Measurements from ENCODE around the gene ZNF695. TPM values are rescaled to one million over a fixed set of nuclear protein-coding genes. Genes with fewer than 3 reads are reported as not detected.

Gene ZNF695
- total RNA-seq = 2.0 and 4.4 TPM in 2 replicates

DNA sequence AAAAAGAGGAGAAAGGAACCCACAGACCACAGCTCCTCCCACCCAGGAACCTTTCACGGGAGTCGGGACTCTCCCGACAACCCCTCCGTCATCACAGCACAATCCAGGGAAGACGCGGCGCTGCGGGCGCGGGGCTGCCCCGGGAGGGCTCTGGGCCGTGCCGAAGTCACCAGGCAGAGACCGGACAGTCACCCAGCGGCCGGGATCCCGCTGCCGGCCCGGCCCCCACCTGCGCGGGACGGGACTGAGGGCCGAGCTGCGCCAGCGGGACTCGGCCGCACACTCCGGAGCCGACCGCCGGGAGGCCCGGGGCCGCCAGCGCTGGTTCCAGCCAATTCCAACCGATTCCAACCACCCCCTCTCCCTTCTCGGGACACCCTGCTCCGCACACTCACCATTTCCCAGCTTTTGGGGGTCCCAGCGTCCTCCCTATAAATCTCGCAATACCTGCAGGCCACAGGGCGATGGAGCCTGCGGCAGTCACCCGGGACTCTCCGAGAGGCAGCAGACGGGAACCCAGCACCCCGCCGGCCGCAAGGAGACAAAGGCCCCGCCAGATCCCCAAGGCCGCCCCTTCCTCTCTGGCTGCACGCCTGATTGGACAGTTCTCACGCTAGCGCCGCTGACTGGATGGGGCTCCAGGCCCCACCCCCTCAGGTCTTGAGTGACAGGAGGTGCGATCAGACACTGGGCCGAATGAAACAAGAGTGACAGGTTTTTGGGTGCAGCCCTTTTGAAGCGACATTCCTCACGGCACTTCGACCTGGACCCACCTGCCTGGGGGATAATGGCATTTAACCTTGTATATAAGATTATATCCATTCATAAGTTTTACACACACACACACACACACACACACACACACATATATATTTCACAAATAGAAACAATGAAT lies at the start of gene ZNF695:
ZNF695 (minus strand) TSS at position 547 of the 895 bp plus-strand sequence; CDS start at position 398, 149 bp downstream.

Other genes with a start within 250 kb of the ZNF695 start
- gene AHCTF1, start 76.1 kb downstream of the ZNF695 start, total RNA-seq = 17.7 and 17.9 TPM in 2 replicates
- 3.1 and 6.1 TPM in 2 replicates for gene ZNF670, start 70.8 kb upstream of the ZNF695 start, total RNA-seq
- gene ZNF669, start 96.3 kb upstream of the ZNF695 start, total RNA-seq = 5.9 and 7.1 TPM in 2 replicates
- 11.6 and 18.6 TPM in 2 replicates for gene ZNF124, start 164.0 kb upstream of the ZNF695 start, total RNA-seq
- not detected in 2 replicates for gene VN1R5, start 248.0 kb upstream of the ZNF695 start, total RNA-seq